ENCODE results near the gene HK3. TPM values are rescaled to one million over a fixed set of nuclear protein-coding genes. Genes with fewer than 3 reads are reported as not detected.
A peak's percentile ranks its signal among the peaks of the same experiment; 100 is the strongest.

Gene HK3
- total and polyA plus RNA-seq, 2 donors from 2014 or later, result 2.0 to 21.2 TPM

DNA sequence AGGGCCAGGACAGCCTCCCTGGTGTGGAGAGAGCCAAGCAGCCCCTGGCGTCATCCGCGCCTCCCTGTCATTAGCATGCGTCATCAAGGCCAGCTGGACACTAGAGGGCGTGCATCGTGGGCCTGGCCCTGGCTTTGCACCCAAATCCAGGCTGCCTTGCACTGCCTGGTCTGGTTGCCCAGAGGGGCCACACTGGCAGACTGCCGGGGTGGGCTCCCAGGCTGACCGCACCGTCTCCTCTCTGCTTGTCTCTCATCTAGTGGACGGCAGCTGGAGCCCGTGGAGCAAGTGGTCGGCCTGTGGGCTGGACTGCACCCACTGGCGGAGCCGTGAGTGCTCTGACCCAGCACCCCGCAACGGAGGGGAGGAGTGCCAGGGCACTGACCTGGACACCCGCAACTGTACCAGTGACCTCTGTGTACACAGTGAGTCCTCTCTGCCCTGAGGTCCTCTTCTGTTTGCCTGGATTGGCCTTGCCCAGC lies 29.0 kb downstream of the HK3 start:
- H3K9me3 ChIP-seq (ENCODE audit: control insufficient read depth in 2 of 3, insufficient read depth in 1 of 3, low read length in 3 of 3), result no peaks in the 10 kb centered on the region
- intact Hi-C loops (cut with DNase I), result no loop called here
- FAIRE-seq (no peak), DNase-seq (peak in 4 of 5 donors; percentile 49 to 70 (median 56))
- H3K27ac ChIP-seq (ENCODE audit: low read depth in 2 of 2, low read length in 2 of 2), result no peak overlapping the region
- TF ChIP-seq, protein P1, sequence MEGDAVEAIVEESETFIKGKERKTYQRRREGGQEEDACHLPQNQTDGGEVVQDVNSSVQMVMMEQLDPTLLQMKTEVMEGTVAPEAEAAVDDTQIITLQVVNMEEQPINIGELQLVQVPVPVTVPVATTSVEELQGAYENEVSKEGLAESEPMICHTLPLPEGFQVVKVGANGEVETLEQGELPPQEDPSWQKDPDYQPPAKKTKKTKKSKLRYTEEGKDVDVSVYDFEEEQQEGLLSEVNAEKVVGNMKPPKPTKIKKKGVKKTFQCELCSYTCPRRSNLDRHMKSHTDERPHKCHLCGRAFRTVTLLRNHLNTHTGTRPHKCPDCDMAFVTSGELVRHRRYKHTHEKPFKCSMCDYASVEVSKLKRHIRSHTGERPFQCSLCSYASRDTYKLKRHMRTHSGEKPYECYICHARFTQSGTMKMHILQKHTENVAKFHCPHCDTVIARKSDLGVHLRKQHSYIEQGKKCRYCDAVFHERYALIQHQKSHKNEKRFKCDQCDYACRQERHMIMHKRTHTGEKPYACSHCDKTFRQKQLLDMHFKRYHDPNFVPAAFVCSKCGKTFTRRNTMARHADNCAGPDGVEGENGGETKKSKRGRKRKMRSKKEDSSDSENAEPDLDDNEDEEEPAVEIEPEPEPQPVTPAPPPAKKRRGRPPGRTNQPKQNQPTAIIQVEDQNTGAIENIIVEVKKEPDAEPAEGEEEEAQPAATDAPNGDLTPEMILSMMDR (IDR thresholded peaks at IDR 0.05; ENCODE audit: borderline replicate concordance, extremely low read depth, insufficient read depth), result peak; percentile 29
- no peaks in the 10 kb centered on the region for H3K36me3 ChIP-seq (ENCODE audit: control insufficient read depth in 2 of 3, insufficient read depth in 3 of 3, low read length in 3 of 3)
- no peak overlapping the region for H3K4me3 ChIP-seq (ENCODE audit: low read length in 3 of 3)
- no peaks in the 10 kb centered on the region for H3K4me1 ChIP-seq (ENCODE audit: control insufficient read depth in 2 of 3, insufficient read depth in 2 of 3, low read depth in 1 of 3, low read length in 3 of 3)
- H3K27me3 ChIP-seq (ENCODE audit: control insufficient read depth, insufficient read depth, low read length), result peaks cover 2% of the 10 kb centered on the region
- no peak overlapping the region for H3K9ac ChIP-seq (ENCODE audit: low read length in 3 of 3)

DNA sequence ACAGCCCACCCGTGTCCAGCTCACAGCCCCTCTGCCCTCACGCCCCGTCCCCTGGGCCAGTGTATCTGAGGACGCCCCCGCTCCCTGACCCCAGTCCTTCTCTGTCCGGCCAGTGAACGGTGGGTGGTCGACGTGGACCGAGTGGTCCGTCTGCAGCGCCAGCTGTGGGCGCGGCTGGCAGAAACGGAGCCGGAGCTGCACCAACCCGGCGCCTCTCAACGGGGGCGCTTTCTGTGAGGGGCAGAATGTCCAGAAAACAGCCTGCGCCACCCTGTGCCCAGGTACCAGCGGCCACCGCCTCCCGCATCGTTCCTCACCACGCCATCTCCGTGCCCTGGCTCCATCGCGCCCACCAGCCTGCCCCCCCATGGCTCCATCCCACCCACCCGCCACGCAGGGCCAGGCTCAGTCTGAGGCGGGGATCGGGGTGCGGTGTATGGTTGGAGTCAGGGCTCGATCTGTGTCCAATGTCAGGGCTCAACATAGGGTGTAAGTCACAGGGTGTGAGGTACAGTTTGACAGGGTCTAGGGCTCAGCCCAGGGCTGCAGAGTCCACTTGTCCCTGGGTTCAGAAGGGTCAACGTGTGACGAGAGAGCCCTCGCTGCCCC lies 29.5 kb downstream of the HK3 start:
- Histone ChIP-seq H3K4me3 (ENCODE audit: low read length in 3 of 3) (no peak overlapping the region), H3K27me3 (ENCODE audit: control insufficient read depth, insufficient read depth, low read length) (no peaks in the 10 kb centered on the region), H3K4me1 (ENCODE audit: control insufficient read depth in 2 of 3, insufficient read depth in 2 of 3, low read depth in 1 of 3, low read length in 3 of 3) (no peaks in the 10 kb centered on the region), H3K9me3 (ENCODE audit: control insufficient read depth in 2 of 3, insufficient read depth in 1 of 3, low read length in 3 of 3) (no peaks in the 10 kb centered on the region), H3K9ac (ENCODE audit: low read length in 3 of 3) (no peak overlapping the region), H3K27ac (ENCODE audit: low read depth in 2 of 2, low read length in 2 of 2) (no peak overlapping the region), H3K36me3 (ENCODE audit: control insufficient read depth in 2 of 3, insufficient read depth in 3 of 3, low read length in 3 of 3) (no peaks in the 10 kb centered on the region)
- no peak for FAIRE-seq
- intact Hi-C loops (cut with DNase I), result no loop called here
- no peak for DNase-seq
- TF ChIP-seq, protein P1 (IDR thresholded peaks at IDR 0.05; ENCODE audit: borderline replicate concordance, extremely low read depth, insufficient read depth), result no peak

DNA sequence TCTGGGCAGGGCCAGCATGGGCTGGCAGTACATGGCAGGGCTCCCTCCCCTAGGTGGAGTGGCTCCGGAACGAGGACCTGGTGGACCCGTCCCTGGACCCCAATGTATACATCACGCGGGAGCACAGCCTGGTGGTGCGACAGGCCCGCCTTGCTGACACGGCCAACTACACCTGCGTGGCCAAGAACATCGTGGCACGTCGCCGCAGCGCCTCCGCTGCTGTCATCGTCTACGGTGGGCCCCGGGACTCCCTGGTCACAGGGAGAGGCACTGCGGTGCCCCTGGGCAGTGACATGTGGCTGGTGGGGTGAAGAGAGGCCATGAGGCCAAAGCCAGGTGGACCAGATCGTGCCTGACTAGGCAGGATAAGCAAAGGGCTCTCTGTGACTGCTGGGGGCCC lies 30.4 kb downstream of the HK3 start:
- intact Hi-C loops (cut with DNase I), result no loop called here

More for the DNA sequence above, 30.4 kb downstream of the HK3 start:
- Histone ChIP-seq H3K9me3 (ENCODE audit: control insufficient read depth in 2 of 3, insufficient read depth in 1 of 3, low read length in 3 of 3) (no peaks in the 10 kb centered on the region), H3K4me1 (ENCODE audit: control insufficient read depth in 2 of 3, insufficient read depth in 2 of 3, low read depth in 1 of 3, low read length in 3 of 3) (no peaks in the 10 kb centered on the region), H3K9ac (ENCODE audit: low read length in 3 of 3) (no peak overlapping the region), H3K4me3 (ENCODE audit: low read length in 3 of 3) (no peak overlapping the region), H3K27ac (ENCODE audit: low read depth in 2 of 2, low read length in 2 of 2) (no peak overlapping the region), H3K27me3 (ENCODE audit: control insufficient read depth, insufficient read depth, low read length) (no peaks in the 10 kb centered on the region), H3K36me3 (ENCODE audit: control insufficient read depth in 2 of 3, insufficient read depth in 3 of 3, low read length in 3 of 3) (no peaks in the 10 kb centered on the region)
- no peak for DNase-seq
- TF ChIP-seq, protein P1 (IDR thresholded peaks at IDR 0.05; ENCODE audit: borderline replicate concordance, extremely low read depth, insufficient read depth), result no peak
- FAIRE-seq, result no peak

Data from kidney (tissue), 14 donors.